Measurements from ENCODE around the gene SLC25A4.

- no peak for TF ChIP-seq CTCF (IDR thresholded peaks at IDR 0.05; ENCODE audit: low read depth, low read length, poor library complexity, severe bottlenecking)
- TF ChIP-seq EZH2phosphoT487 (IDR thresholded peaks at IDR 0.05; ENCODE audit: borderline replicate concordance, low read length): no peak
Observed at GRCh38 chr4:185099940-185100339, 43.1 kb upstream of the SLC25A4 start.

Data from DOHH2 (cell line).